ENCODE data around the gene PTF1A. TPM values are rescaled to one million over a fixed set of nuclear protein-coding genes. Genes with fewer than 3 reads are reported as not detected.

PTF1A gene
- total RNA-seq, 2 experiments from 2014 or later = not detected

DNA sequence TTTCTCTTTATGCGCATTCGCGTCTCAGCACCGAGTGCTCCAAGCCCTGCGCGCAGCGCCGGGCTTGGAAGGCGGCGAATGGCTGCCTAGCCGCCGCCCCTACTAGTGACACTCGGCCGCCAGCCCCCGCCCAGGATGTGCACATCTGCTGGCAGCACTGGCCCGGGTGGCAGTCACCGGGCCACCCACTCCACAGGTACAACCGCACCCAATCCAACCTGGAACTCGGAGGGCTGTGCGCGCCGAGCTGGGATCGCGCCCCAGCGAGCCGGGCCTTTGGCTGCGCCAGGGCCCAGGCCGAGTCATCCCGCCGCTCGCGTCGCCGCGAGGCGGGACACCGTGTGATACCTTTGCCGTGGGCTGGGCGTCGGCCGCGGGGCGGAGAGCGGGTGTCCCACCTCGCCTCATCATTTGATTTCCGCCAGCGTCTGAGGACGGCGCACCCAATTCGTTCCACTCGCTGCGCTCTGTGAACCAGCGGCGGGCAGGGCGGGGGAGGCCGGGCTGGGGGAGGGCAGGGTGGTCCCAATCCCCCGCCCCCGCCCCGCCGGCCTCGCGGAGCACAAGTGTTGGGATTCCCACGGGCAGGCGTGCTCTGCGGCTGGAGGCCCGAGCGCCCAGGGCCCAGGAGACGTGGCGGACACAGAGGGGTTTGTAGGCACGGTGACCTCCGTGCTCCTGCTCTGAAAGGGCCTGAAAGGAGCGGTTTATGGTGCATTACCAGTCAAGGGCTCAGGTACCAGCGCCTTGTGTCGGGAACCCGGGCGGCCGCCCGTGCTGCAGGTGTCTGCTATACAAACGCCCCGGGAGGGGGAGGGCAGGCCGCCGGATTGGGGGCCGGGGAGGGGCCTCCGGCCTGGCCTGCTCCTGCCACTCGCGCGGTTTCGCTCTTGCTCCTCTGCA lies 17.8 kb upstream of the PTF1A start:
- Histone ChIP-seq H2AFZ (ENCODE audit: low read length) (no peak overlapping the region), H3K4me2 (ENCODE audit: low read length) (no peak overlapping the region), H3K4me3 (ENCODE audit: low read depth, low read length, poor library complexity, severe bottlenecking) (no peak overlapping the region), H3K36me3 (ENCODE audit: insufficient read depth, low read length) (no peaks in the 10 kb centered on the region), H3K4me1 (ENCODE audit: insufficient read depth, low read length, poor library complexity, severe bottlenecking) (no peaks in the 10 kb centered on the region), H3K79me2 (ENCODE audit: insufficient read depth, low read depth, low read length) (no peaks in the 10 kb centered on the region), H3K27ac (ENCODE audit: low read depth, low read length, poor library complexity, severe bottlenecking) (no peak overlapping the region), H3K9me3 (ENCODE audit: low read length) (no peaks in the 10 kb centered on the region), H3K9me2 (ENCODE audit: insufficient read depth, low read length) (no peaks in the 10 kb centered on the region), H4K20me1 (ENCODE audit: insufficient read depth, low read length) (no peaks in the 10 kb centered on the region)
- intact Hi-C loops (cut with micrococcal nuclease; ENCODE audit: unreplicated experiment) = no loop called here
- POLR2A ChIA-PET = no interaction called here
- CTCF ChIA-PET (ENCODE audit: unreplicated experiment) = no interaction called here
- no peak for DNase-seq (ENCODE audit: low spot score)
- no TSS peak for BruUV-seq (replicated peaks)
- TF ChIP-seq, protein P1, sequence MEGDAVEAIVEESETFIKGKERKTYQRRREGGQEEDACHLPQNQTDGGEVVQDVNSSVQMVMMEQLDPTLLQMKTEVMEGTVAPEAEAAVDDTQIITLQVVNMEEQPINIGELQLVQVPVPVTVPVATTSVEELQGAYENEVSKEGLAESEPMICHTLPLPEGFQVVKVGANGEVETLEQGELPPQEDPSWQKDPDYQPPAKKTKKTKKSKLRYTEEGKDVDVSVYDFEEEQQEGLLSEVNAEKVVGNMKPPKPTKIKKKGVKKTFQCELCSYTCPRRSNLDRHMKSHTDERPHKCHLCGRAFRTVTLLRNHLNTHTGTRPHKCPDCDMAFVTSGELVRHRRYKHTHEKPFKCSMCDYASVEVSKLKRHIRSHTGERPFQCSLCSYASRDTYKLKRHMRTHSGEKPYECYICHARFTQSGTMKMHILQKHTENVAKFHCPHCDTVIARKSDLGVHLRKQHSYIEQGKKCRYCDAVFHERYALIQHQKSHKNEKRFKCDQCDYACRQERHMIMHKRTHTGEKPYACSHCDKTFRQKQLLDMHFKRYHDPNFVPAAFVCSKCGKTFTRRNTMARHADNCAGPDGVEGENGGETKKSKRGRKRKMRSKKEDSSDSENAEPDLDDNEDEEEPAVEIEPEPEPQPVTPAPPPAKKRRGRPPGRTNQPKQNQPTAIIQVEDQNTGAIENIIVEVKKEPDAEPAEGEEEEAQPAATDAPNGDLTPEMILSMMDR (conservative IDR thresholded peaks at IDR 0.05; ENCODE audit: low read length) = no peak
- TF ChIP-seq EZH2phosphoT487 (IDR thresholded peaks at IDR 0.05; ENCODE audit: borderline replicate concordance, low read depth, low read length) = no peak

DNA sequence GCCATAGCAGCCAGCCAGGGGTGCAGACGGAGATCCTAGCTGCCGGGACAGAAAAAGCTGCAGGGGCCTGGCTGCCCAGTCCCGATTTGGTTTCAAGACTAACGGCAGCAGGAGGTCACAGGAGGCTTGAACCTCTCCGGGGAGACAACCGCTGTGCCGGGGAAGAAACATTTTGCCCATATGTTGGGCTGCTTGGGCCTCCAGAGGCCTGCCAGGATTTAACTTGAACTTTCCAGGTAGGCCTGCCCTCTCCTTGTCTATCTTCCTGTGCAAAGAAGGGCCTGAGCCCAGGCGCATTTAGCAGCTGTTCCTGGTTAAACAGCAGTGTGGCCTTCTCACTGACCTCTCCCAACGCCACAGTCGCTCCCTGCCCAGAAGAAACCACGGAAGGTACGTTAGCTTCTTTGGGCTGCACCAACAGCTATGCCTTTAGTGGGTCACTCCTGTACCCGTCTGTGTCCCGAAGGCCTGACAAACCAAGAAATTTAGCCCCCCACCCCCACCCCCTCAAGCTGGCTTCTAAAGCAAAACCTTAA lies 17.1 kb upstream of the PTF1A start:
- no peak overlapping the region for H2AFZ ChIP-seq (ENCODE audit: low read length)
- ChIA-PET CTCF (ENCODE audit: unreplicated experiment) (no interaction called here), POLR2A (no interaction called here)
- no peaks in the 10 kb centered on the region for H3K36me3 ChIP-seq (ENCODE audit: insufficient read depth, low read length)
- H3K9me2 ChIP-seq (ENCODE audit: insufficient read depth, low read length) = no peaks in the 10 kb centered on the region
- H3K4me2 ChIP-seq (ENCODE audit: low read length) = no peak overlapping the region
- H3K9me3 ChIP-seq (ENCODE audit: low read length) = no peaks in the 10 kb centered on the region
- TF ChIP-seq, protein P1 (conservative IDR thresholded peaks at IDR 0.05; ENCODE audit: low read length) = no peak
- no peak for TF ChIP-seq EZH2phosphoT487 (IDR thresholded peaks at IDR 0.05; ENCODE audit: borderline replicate concordance, low read depth, low read length)
- DNase-seq (ENCODE audit: low spot score) = no peak
- BruUV-seq (replicated peaks) = no TSS peak
- no peaks in the 10 kb centered on the region for H3K79me2 ChIP-seq (ENCODE audit: insufficient read depth, low read depth, low read length)
- H3K4me1 ChIP-seq (ENCODE audit: insufficient read depth, low read length, poor library complexity, severe bottlenecking) = no peaks in the 10 kb centered on the region
- intact Hi-C loops (cut with micrococcal nuclease; ENCODE audit: unreplicated experiment) = no loop called here
- no peak overlapping the region for H3K4me3 ChIP-seq (ENCODE audit: low read depth, low read length, poor library complexity, severe bottlenecking)
- no peaks in the 10 kb centered on the region for H4K20me1 ChIP-seq (ENCODE audit: insufficient read depth, low read length)
- H3K27ac ChIP-seq (ENCODE audit: low read depth, low read length, poor library complexity, severe bottlenecking) = no peak overlapping the region

DNA sequence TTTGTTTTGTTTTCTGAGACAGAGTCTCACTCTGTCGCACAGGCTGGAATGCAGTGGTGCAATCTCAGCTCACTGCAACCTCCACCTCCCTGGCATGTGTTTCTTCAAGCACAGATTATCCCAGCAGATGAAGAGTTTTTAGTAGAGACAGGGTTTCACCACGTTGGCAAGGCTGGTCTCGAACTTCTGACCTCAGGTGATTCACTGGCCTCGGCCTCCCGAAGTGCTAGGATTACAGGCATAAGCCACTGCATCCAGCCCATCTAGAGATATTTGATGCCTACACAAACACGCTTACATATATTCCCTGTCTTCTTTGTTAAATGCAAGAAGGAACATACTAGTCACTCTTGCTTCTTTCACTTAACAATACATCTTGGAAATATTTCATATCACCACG lies 5.9 kb upstream of the PTF1A start:
- no peak overlapping the region for H3K4me2 ChIP-seq (ENCODE audit: low read length)
- ChIA-PET POLR2A (interaction anchor here (0.6 to 0.7 kb wide), 2 partner anchors 84 to 697 kb away, joined by 3 read pairs; no protein-coding TSS in a partner anchor), CTCF (ENCODE audit: unreplicated experiment) (no interaction called here)
- H3K27ac ChIP-seq (ENCODE audit: low read depth, low read length, poor library complexity, severe bottlenecking) = no peak overlapping the region
- no peaks in the 10 kb centered on the region for H3K9me3 ChIP-seq (ENCODE audit: low read length)
- H3K4me1 ChIP-seq (ENCODE audit: insufficient read depth, low read length, poor library complexity, severe bottlenecking) = no peaks in the 10 kb centered on the region
- DNase-seq (ENCODE audit: low spot score) = no peak
- TF ChIP-seq EZH2phosphoT487 (IDR thresholded peaks at IDR 0.05; ENCODE audit: borderline replicate concordance, low read depth, low read length) = no peak
- TF ChIP-seq, protein P1 (conservative IDR thresholded peaks at IDR 0.05; ENCODE audit: low read length) = no peak
- BruUV-seq (replicated peaks) = no TSS peak
- H3K9me2 ChIP-seq (ENCODE audit: insufficient read depth, low read length) = no peaks in the 10 kb centered on the region
- no peaks in the 10 kb centered on the region for H3K36me3 ChIP-seq (ENCODE audit: insufficient read depth, low read length)
- no peak overlapping the region for H3K4me3 ChIP-seq (ENCODE audit: low read depth, low read length, poor library complexity, severe bottlenecking)
- H3K79me2 ChIP-seq (ENCODE audit: insufficient read depth, low read depth, low read length) = no peaks in the 10 kb centered on the region
- no peak overlapping the region for H2AFZ ChIP-seq (ENCODE audit: low read length)
- H4K20me1 ChIP-seq (ENCODE audit: insufficient read depth, low read length) = no peaks in the 10 kb centered on the region
- intact Hi-C loops (cut with micrococcal nuclease; ENCODE audit: unreplicated experiment) = no loop called here
